ENCODE results near the gene ZNF891.

ZNF891 gene

GRCh38 chr12:133129368-133130037 lies 571 bp downstream of the ZNF891 start:
- Histone ChIP-seq H3K4ac (ENCODE audit: low read length) (no peak overlapping the region), H2BK12ac (ENCODE audit: low read length) (no peak overlapping the region), H2BK15ac (ENCODE audit: low read length) (peak overlapping the region; percentile 15), H3K9ac (ENCODE audit: low read depth, low read length, poor library complexity) (peak overlapping the region; percentile 98), H2AK5ac (ENCODE audit: low read depth, low read length) (no peak overlapping the region), H2BK5ac (ENCODE audit: low read length) (no peak overlapping the region), H2BK120ac (ENCODE audit: low read depth, low read length) (peak overlapping the region; percentile 67), H3K36me3 (replicated peaks in 1 of 2; ENCODE audit: control insufficient read depth in 2 of 2, insufficient read depth in 2 of 2, low read length in 2 of 2) (peaks cover 15 to 70% of the 10 kb centered on the region in 2 donors), H3K14ac (ENCODE audit: low read length) (peak overlapping the region; percentile 75), H3K4me1 (ENCODE audit: control insufficient read depth in 2 of 2, insufficient read depth in 1 of 2, low read depth in 1 of 2, low read length in 2 of 2) (no peaks in the 10 kb centered on the region), H3K9me3 (replicated peaks in 1 of 2; ENCODE audit: control insufficient read depth in 2 of 2, insufficient read depth in 1 of 2, low read depth in 1 of 2, low read length in 2 of 2) (peaks cover 24 to 79% of the 10 kb centered on the region in 2 donors), H4K8ac (ENCODE audit: low read depth, low read length) (no peak overlapping the region), H4K91ac (ENCODE audit: low read depth, low read length, poor library complexity) (no peak overlapping the region), H3K27ac (replicated peaks; ENCODE audit: low read length) (peak overlapping the region; percentile 95), H3K23ac (ENCODE audit: low read depth, low read length, poor library complexity) (peak overlapping the region; percentile 87), H3K4me2 (ENCODE audit: insufficient read depth, low read length, poor library complexity, severe bottlenecking) (peak overlapping the region; percentile 37), H2AFZ (ENCODE audit: low read length) (peak overlapping the region; percentile 98), H3K18ac (ENCODE audit: low read length) (peak overlapping the region; percentile 99), H3K79me1 (ENCODE audit: low read depth, low read length) (peaks cover 5% of the 10 kb centered on the region), H3K4me3 (ENCODE audit: low read length in 2 of 2) (peak overlapping the region; percentile 69 to 98), H3K27me3 (ENCODE audit: control insufficient read depth in 3 of 3, insufficient read depth in 3 of 3, low read depth in 1 of 3, low read length in 3 of 3) (no peaks in the 10 kb centered on the region)
- no peak for DNase-seq (ENCODE audit: low spot score)
- no CpG with 5 or more reads among the region's 26 CpGs for WGBS, 2 donors (ENCODE audit: extremely low coverage in 2 of 2, insufficient read length in 2 of 2, insufficient replicate concordance in 1 of 2)

DNA sequence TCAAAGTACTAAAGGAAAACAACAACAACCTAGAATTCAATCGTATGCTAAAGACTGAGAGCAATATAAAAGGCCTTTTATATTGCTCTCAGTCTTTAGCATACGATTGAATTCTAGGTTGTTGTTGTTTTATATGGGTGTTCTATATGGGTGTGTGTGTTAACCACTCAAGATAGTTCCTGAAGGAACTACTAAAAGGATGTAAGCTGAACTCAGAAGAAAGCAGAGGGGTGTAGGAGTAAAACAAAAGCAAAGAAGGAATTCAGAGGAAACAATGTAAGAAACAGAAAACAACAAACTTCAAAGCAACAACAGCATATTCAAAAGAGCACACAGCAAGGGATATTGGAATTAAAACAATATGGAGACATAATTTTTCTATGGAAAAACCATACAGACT lies 5.4 kb downstream of the ZNF891 start:
- Histone ChIP-seq H2AFZ (ENCODE audit: low read length) (no peak overlapping the region), H3K4me2 (ENCODE audit: insufficient read depth, low read length, poor library complexity, severe bottlenecking) (no peak overlapping the region), H3K18ac (ENCODE audit: low read length) (no peak overlapping the region), H2BK5ac (ENCODE audit: low read length) (no peak overlapping the region), H3K9ac (ENCODE audit: low read depth, low read length, poor library complexity) (no peak overlapping the region), H2AK5ac (ENCODE audit: low read depth, low read length) (no peak overlapping the region), H3K36me3 (replicated peaks in 1 of 2; ENCODE audit: control insufficient read depth in 2 of 2, insufficient read depth in 2 of 2, low read length in 2 of 2) (peaks cover 21 to 87% of the 10 kb centered on the region in 2 donors), H2BK120ac (ENCODE audit: low read depth, low read length) (no peak overlapping the region), H4K8ac (ENCODE audit: low read depth, low read length) (no peak overlapping the region), H3K23ac (ENCODE audit: low read depth, low read length, poor library complexity) (no peak overlapping the region), H3K79me1 (ENCODE audit: low read depth, low read length) (peaks cover 2% of the 10 kb centered on the region), H3K27ac (replicated peaks; ENCODE audit: low read length) (no peak overlapping the region), H3K14ac (ENCODE audit: low read length) (no peak overlapping the region), H3K4ac (ENCODE audit: low read length) (no peak overlapping the region), H3K9me3 (replicated peaks in 1 of 2; ENCODE audit: control insufficient read depth in 2 of 2, insufficient read depth in 1 of 2, low read depth in 1 of 2, low read length in 2 of 2) (peaks cover 35 to 95% of the 10 kb centered on the region in 2 donors), H3K4me3 (ENCODE audit: low read length in 2 of 2) (no peak overlapping the region), H3K4me1 (ENCODE audit: control insufficient read depth in 2 of 2, insufficient read depth in 1 of 2, low read depth in 1 of 2, low read length in 2 of 2) (no peaks in the 10 kb centered on the region), H2BK15ac (ENCODE audit: low read length) (no peak overlapping the region), H2BK12ac (ENCODE audit: low read length) (no peak overlapping the region), H3K27me3 (ENCODE audit: control insufficient read depth in 3 of 3, insufficient read depth in 3 of 3, low read depth in 1 of 3, low read length in 3 of 3) (no peaks in the 10 kb centered on the region), H4K91ac (ENCODE audit: low read depth, low read length, poor library complexity) (no peak overlapping the region)
- WGBS, 2 donors (ENCODE audit: extremely low coverage in 2 of 2, insufficient read length in 2 of 2, insufficient replicate concordance in 1 of 2): no CpG with 5 or more reads among the region's 2 CpGs
- no peak for DNase-seq (ENCODE audit: low spot score)

GRCh38 chr12:133120385-133121191 lies 9.5 kb downstream of the ZNF891 start:
- no peak for DNase-seq (ENCODE audit: low spot score)
- Histone ChIP-seq H4K91ac (ENCODE audit: low read depth, low read length, poor library complexity) (no peak overlapping the region), H3K79me1 (ENCODE audit: low read depth, low read length) (no peaks in the 10 kb centered on the region), H3K23ac (ENCODE audit: low read depth, low read length, poor library complexity) (no peak overlapping the region), H3K9me3 (replicated peaks in 1 of 2; ENCODE audit: control insufficient read depth in 2 of 2, insufficient read depth in 1 of 2, low read depth in 1 of 2, low read length in 2 of 2) (peaks cover 51 to 99% of the 10 kb centered on the region in 2 donors), H3K27me3 (ENCODE audit: control insufficient read depth in 3 of 3, insufficient read depth in 3 of 3, low read depth in 1 of 3, low read length in 3 of 3) (no peaks in the 10 kb centered on the region), H3K9ac (ENCODE audit: low read depth, low read length, poor library complexity) (no peak overlapping the region), H3K4me1 (ENCODE audit: control insufficient read depth in 2 of 2, insufficient read depth in 1 of 2, low read depth in 1 of 2, low read length in 2 of 2) (no peaks in the 10 kb centered on the region), H3K4me2 (ENCODE audit: insufficient read depth, low read length, poor library complexity, severe bottlenecking) (no peak overlapping the region), H3K4ac (ENCODE audit: low read length) (no peak overlapping the region), H2AFZ (ENCODE audit: low read length) (no peak overlapping the region), H2BK5ac (ENCODE audit: low read length) (no peak overlapping the region), H2BK12ac (ENCODE audit: low read length) (no peak overlapping the region), H2AK5ac (ENCODE audit: low read depth, low read length) (no peak overlapping the region), H3K4me3 (ENCODE audit: low read length in 2 of 2) (no peak overlapping the region), H3K27ac (replicated peaks; ENCODE audit: low read length) (no peak overlapping the region), H3K18ac (ENCODE audit: low read length) (no peak overlapping the region), H2BK15ac (ENCODE audit: low read length) (no peak overlapping the region), H3K36me3 (replicated peaks in 1 of 2; ENCODE audit: control insufficient read depth in 2 of 2, insufficient read depth in 2 of 2, low read length in 2 of 2) (peaks cover 27 to 92% of the 10 kb centered on the region in 2 donors), H2BK120ac (ENCODE audit: low read depth, low read length) (no peak overlapping the region), H3K14ac (ENCODE audit: low read length) (no peak overlapping the region), H4K8ac (ENCODE audit: low read depth, low read length) (no peak overlapping the region)
- no CpG with 5 or more reads among the region's 3 CpGs for WGBS, 2 donors (ENCODE audit: extremely low coverage in 2 of 2, insufficient read length in 2 of 2, insufficient replicate concordance in 1 of 2)

GRCh38 chr12:133108150-133108549 lies 21.9 kb downstream of the ZNF891 start:
- Histone ChIP-seq H2AFZ (ENCODE audit: low read length) (no peak overlapping the region), H4K8ac (ENCODE audit: low read depth, low read length) (no peak overlapping the region), H2AK5ac (ENCODE audit: low read depth, low read length) (no peak overlapping the region), H3K27ac (replicated peaks; ENCODE audit: low read length) (no peak overlapping the region), H3K4me2 (ENCODE audit: insufficient read depth, low read length, poor library complexity, severe bottlenecking) (no peak overlapping the region), H4K91ac (ENCODE audit: low read depth, low read length, poor library complexity) (no peak overlapping the region), H3K14ac (ENCODE audit: low read length) (no peak overlapping the region), H3K9me3 (replicated peaks in 1 of 2; ENCODE audit: control insufficient read depth in 2 of 2, insufficient read depth in 1 of 2, low read depth in 1 of 2, low read length in 2 of 2) (peaks cover 32 to 95% of the 10 kb centered on the region in 2 donors), H3K23ac (ENCODE audit: low read depth, low read length, poor library complexity) (no peak overlapping the region), H3K27me3 (ENCODE audit: control insufficient read depth in 3 of 3, insufficient read depth in 3 of 3, low read depth in 1 of 3, low read length in 3 of 3) (no peaks in the 10 kb centered on the region), H2BK5ac (ENCODE audit: low read length) (no peak overlapping the region), H2BK120ac (ENCODE audit: low read depth, low read length) (no peak overlapping the region), H3K9ac (ENCODE audit: low read depth, low read length, poor library complexity) (no peak overlapping the region), H3K4me3 (ENCODE audit: low read length in 2 of 2) (no peak overlapping the region), H3K36me3 (replicated peaks in 1 of 2; ENCODE audit: control insufficient read depth in 2 of 2, insufficient read depth in 2 of 2, low read length in 2 of 2) (peaks cover 17 to 71% of the 10 kb centered on the region in 2 donors), H3K18ac (ENCODE audit: low read length) (no peak overlapping the region), H2BK12ac (ENCODE audit: low read length) (no peak overlapping the region), H3K4me1 (ENCODE audit: control insufficient read depth in 2 of 2, insufficient read depth in 1 of 2, low read depth in 1 of 2, low read length in 2 of 2) (no peaks in the 10 kb centered on the region), H3K79me1 (ENCODE audit: low read depth, low read length) (no peaks in the 10 kb centered on the region), H2BK15ac (ENCODE audit: low read length) (no peak overlapping the region), H3K4ac (ENCODE audit: low read length) (no peak overlapping the region)
- no peak for DNase-seq (ENCODE audit: low spot score)
- WGBS, 2 donors (ENCODE audit: extremely low coverage in 2 of 2, insufficient read length in 2 of 2, insufficient replicate concordance in 1 of 2): no CpG with 5 or more reads among the region's 2 CpGs

Data from neuronal stem cell (in vitro differentiated cells).